ENCODE measurements around the gene FAM13A.
"Not testable (repeated sequence)": the region's sequence is repeated elsewhere in the genome, so short reads cannot be mapped to it uniquely, and the experiment has no call there.

Gene FAM13A

GRCh38 chr4:88907478-88907877 is 149.5 kb downstream of the FAM13A start:
- H3K4me3 ChIP-seq (ENCODE audit: low read depth, low read length), result no peak overlapping the region
- TF ChIP-seq, protein P1, sequence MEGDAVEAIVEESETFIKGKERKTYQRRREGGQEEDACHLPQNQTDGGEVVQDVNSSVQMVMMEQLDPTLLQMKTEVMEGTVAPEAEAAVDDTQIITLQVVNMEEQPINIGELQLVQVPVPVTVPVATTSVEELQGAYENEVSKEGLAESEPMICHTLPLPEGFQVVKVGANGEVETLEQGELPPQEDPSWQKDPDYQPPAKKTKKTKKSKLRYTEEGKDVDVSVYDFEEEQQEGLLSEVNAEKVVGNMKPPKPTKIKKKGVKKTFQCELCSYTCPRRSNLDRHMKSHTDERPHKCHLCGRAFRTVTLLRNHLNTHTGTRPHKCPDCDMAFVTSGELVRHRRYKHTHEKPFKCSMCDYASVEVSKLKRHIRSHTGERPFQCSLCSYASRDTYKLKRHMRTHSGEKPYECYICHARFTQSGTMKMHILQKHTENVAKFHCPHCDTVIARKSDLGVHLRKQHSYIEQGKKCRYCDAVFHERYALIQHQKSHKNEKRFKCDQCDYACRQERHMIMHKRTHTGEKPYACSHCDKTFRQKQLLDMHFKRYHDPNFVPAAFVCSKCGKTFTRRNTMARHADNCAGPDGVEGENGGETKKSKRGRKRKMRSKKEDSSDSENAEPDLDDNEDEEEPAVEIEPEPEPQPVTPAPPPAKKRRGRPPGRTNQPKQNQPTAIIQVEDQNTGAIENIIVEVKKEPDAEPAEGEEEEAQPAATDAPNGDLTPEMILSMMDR (IDR thresholded peaks at IDR 0.05; ENCODE audit: low read depth, low read length), result no peak

DNA sequence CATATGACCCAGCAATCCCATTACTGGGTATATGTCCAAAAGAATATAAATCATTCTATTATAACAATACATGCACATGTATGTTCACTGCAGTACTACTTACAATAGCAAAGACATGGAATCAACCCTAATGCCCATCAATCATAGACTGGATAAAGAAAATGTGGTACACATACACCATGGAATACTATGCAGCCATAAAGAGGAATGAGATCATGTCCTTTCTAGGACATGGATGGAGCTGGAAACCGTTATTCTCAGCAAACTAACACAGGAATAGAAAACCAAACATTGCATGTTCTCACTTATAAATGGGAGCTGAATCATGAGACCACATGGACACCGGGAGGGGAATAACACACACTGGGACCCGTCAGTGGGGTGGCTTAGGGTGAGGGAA is 152.7 kb downstream of the FAM13A start:
- not testable (repeated sequence) for H3K4me3 ChIP-seq (ENCODE audit: low read depth, low read length)

GRCh38 chr4:88900432-88900831 is 156.6 kb downstream of the FAM13A start:
- H3K4me3 ChIP-seq (ENCODE audit: low read depth, low read length), result no peak overlapping the region
- TF ChIP-seq, protein P1 (IDR thresholded peaks at IDR 0.05; ENCODE audit: low read depth, low read length), result no peak

- TF ChIP-seq, protein P1 (IDR thresholded peaks at IDR 0.05; ENCODE audit: low read depth, low read length), result no peak
- no peak overlapping the region for H3K4me3 ChIP-seq (ENCODE audit: low read depth, low read length)
These were observed 159.2 kb downstream of the FAM13A start for GRCh38 chr4:88897752-88898151.

- no peak overlapping the region for H3K4me3 ChIP-seq (ENCODE audit: low read depth, low read length)
- TF ChIP-seq, protein P1 (IDR thresholded peaks at IDR 0.05; ENCODE audit: low read depth, low read length), result no peak
These were observed 159.8 kb downstream of the FAM13A start for GRCh38 chr4:88897180-88897579.

DNA sequence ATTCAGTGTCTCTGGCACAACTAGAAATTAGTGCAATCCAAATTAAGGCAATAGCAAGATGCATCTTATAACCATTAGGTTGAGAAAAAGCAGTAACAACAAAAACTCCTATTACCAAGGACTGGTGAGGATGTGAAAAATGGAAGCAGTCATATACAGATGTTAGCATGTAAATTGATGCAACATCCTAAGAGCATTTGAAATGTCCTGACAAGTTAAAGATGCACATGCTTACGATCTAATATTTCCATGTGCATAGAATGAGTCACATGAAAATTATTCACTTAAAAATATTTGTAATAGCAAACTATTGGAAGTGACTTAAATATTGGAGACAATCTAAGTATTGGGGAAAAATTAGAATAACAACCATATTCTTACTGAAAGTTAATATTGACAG is 163.0 kb downstream of the FAM13A start:
- H3K4me3 ChIP-seq (ENCODE audit: low read depth, low read length), result no peak overlapping the region
- TF ChIP-seq, protein P1 (IDR thresholded peaks at IDR 0.05; ENCODE audit: low read depth, low read length), result no peak

GRCh38 chr4:88892646-88893045 is 164.3 kb downstream of the FAM13A start:
- TF ChIP-seq, protein P1 (IDR thresholded peaks at IDR 0.05; ENCODE audit: low read depth, low read length), result no peak
- no peak overlapping the region for H3K4me3 ChIP-seq (ENCODE audit: low read depth, low read length)

DNA sequence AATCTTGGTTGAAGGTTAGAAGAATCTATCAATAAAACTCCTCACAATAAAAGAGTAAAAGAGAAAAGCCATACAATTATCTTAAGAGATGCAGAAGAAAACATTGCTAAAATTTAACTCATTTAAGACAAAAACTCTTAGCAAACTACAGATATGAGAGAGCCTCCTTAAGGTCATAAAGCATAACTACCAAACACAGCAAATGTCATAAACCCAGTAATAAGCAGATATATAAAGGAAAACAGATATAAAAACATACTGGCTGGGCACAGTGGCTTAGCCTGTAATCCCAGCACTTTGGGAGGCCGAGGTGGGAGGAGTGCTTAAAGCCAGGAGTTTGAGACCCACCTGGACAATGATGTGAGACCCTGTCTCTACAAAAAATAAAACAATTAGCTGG is 165.3 kb downstream of the FAM13A start:
- TF ChIP-seq, protein P1 (IDR thresholded peaks at IDR 0.05; ENCODE audit: low read depth, low read length), result no peak

DNA sequence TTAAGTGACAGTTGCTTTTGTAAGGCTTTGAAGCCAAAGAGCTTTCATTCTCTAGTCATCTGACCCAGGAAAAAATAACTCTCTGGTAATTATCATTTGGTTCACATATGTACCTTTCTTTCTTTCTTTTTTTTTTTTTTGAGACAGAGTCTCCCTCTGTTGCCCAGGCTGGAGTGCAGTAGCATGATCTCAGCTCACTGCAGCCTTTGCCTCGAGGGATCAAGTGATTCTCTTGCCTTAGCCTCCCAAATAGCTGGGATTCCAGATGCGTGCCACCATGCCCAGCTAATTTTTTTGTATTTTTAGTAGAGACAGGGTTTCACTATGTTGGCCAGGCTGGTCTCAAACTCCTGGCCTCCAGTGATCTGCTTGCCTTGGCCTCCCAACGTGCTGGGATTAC is 169.6 kb downstream of the FAM13A start:
- H3K4me3 ChIP-seq (ENCODE audit: low read depth, low read length), result not testable (repeated sequence)

More for the DNA sequence above, 165.3 kb downstream of the FAM13A start:
- H3K4me3 ChIP-seq (ENCODE audit: low read depth, low read length), result no peak overlapping the region
